GM10266 (cell line): ENCODE data around the gene ANKRD44.

Experiments
- DNase-seq: peaks from one replicate; pipeline ENCODE4 v3.0.0; 2012; ENCODE audit errors: extremely low spot score
- TF ChIP-seq, protein P1 (sequence below): IDR thresholded peaks from 2 replicates; pipeline ENCODE4 v1.5.1; 2012; ENCODE audit warnings: mild to moderate bottlenecking, low read depth; ENCODE audit not compliant: control insufficient read depth, insufficient read depth; ENCODE audit errors: missing control alignments

The ANKRD44 gene

DNA sequence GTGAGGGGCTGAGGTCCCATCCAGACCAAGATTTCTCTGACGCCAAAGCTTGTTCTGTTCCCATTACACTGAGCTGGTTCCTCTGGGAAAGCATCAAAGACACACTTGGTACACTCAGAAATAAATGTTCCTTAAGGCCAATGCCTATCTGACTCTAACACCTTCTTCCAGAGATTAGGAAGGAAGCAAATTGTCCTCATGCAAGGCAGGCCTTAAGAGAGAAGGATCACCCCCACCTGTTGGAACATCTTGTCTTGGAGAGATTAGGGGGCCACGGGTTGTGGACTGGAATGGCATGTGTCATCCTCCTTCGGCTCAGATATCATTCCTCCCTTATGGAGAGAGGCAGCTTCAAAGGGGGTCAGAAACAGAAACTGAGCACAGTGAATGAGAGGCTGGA lies 100.2 kb downstream of the ANKRD44 start:
- TF ChIP-seq, protein P1, sequence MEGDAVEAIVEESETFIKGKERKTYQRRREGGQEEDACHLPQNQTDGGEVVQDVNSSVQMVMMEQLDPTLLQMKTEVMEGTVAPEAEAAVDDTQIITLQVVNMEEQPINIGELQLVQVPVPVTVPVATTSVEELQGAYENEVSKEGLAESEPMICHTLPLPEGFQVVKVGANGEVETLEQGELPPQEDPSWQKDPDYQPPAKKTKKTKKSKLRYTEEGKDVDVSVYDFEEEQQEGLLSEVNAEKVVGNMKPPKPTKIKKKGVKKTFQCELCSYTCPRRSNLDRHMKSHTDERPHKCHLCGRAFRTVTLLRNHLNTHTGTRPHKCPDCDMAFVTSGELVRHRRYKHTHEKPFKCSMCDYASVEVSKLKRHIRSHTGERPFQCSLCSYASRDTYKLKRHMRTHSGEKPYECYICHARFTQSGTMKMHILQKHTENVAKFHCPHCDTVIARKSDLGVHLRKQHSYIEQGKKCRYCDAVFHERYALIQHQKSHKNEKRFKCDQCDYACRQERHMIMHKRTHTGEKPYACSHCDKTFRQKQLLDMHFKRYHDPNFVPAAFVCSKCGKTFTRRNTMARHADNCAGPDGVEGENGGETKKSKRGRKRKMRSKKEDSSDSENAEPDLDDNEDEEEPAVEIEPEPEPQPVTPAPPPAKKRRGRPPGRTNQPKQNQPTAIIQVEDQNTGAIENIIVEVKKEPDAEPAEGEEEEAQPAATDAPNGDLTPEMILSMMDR = no peak
- DNase-seq = no peak

DNA sequence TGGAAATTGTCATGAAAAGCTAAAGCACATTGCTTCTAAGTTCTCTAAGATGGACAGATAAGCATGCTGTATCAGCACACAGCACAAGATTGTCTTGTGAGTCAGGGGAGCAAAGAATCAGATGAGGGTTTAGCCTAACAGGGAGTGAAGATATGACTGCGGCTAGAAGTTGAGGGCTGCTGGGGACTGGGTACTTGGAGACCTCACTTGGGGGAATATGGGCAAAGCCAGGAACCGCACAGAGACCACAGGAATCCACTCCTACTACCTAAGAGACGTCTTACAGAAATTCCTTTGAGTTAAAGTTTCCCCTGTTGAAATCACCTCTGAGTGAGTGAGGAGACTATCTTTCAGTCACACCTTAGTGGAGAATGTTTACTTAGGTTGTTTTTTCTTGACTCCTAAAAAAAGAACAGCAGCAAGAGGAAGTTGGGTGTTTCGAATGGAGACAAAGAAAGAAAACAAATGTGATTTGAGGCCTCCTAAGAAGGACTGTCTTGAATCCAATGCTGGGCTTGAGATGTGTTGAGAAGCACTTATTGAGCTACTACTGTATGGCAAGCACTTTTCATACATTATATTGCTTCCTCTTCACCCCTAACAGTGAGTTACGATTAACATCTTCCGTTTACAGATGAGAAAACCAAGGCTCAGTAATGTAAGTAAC lies 100.7 kb downstream of the ANKRD44 start:
- no peak for DNase-seq
- TF ChIP-seq, protein P1 = no peak

DNA sequence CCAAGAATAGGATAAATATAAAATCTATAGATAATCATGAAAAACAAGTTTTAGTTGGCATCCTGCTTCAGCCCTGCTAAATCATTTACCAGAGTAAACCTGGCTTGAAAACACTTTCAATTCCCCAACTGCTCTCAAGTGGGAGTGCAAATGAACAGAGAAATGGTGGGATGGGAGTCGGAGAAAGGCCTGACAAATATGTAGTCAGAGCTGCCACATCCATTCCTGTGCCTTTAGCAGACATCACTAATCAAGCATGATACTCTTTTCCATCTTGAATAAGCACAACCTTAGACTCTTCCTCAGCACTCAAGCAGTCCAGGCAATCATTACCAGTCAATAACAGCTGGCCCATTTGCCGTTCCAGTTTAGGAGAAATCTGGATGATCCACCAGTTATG lies 101.3 kb downstream of the ANKRD44 start:
- DNase-seq = no peak

DNA sequence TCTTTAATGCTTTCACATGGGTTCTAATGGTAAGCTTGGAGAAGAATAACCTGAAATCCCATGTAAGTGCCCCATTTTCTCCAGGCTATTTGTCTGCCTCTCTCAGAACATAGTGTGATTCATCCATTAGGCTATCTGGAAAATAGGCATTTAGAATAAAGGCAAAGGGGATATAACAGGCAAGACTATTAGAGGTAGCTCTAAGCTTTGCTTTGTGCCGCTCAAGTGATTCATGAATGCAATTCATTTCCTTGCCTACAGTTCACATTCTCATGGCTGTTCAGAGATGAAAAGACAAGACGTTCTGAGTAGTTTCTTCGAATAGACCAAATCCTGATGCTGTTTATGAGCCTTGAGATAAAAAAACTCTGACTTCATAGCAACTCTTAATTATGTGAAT lies 101.7 kb downstream of the ANKRD44 start:
- TF ChIP-seq, protein P1 = no peak
- no peak for DNase-seq

More for the DNA sequence above, 101.3 kb downstream of the ANKRD44 start:
- TF ChIP-seq, protein P1 = no peak

DNA sequence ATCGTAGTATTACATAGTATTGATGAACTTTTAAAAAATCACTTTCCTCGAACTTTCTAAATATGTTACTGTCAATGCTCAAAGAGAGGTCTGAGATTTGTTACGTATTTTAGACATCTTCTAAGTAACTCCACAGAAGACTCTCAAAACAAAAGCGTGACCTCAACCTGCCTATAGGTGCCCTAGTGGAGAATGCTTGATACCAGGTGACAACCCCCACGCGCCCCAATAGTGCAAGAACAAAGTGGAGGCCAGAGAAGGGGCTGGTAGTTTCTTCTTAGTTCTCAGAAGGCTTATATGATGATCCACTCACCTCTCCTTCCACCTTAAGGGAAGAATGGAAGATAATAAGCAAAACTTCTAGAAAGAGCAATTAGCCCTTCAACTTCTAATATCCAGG lies 102.6 kb downstream of the ANKRD44 start:
- no peak for DNase-seq
- TF ChIP-seq, protein P1 = no peak

DNA sequence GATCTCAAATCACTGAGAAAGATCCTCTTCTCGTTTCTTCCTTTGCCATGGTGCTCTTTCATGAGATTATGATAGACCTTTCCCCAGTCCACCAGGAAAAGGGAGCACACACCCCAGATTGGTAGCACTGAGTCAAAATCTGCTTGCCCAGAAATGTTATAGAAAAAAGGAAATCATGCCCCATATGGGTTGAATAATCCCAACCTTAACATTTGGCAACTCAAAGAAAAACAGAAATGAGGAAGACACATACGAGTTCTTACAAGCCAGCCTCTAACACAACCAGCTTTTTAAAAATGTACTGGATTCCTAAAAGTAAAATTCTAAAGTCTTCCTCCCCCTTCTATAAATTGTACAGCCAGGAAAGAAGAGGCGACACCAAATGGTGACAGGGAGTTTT lies 103.0 kb downstream of the ANKRD44 start:
- no peak for DNase-seq
- TF ChIP-seq, protein P1 = no peak

DNA sequence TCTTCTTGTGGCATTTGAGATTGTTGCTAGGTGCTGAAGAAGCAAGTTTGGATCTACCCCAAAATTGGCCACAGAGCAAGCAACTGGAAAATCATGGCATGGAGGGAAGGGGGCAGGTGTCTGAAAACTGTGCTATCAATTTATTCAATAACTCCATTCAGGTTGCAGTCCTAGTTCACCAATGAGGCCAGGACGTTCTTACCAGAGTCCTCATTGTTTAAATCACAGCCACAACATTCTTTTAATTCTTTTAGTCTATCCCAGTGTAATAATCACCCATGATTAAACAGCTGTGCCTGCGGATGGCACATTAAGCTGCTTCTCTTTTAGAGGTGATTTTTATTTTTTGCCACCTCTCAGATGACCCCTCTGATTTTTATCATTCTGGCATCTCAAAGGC lies 103.5 kb downstream of the ANKRD44 start:
- DNase-seq = no peak
- TF ChIP-seq, protein P1 = no peak
